GM21360 (cell line): ENCODE results near the gene PIGP.
A peak's percentile ranks its signal among the peaks of the same experiment; 100 is the strongest.
"Not testable (repeated sequence)": the region's sequence is repeated elsewhere in the genome, so short reads cannot be mapped to it uniquely, and the experiment has no call there.

Experiments used
- ATAC-seq: cut with Tn5 transposase; IDR thresholded peaks from one replicate; pipeline ENCODE4 v1.9.1; 2021; ENCODE audit warnings: mild to moderate bottlenecking, moderate library complexity; ENCODE audit not compliant: unreplicated experiment

PIGP gene

DNA sequence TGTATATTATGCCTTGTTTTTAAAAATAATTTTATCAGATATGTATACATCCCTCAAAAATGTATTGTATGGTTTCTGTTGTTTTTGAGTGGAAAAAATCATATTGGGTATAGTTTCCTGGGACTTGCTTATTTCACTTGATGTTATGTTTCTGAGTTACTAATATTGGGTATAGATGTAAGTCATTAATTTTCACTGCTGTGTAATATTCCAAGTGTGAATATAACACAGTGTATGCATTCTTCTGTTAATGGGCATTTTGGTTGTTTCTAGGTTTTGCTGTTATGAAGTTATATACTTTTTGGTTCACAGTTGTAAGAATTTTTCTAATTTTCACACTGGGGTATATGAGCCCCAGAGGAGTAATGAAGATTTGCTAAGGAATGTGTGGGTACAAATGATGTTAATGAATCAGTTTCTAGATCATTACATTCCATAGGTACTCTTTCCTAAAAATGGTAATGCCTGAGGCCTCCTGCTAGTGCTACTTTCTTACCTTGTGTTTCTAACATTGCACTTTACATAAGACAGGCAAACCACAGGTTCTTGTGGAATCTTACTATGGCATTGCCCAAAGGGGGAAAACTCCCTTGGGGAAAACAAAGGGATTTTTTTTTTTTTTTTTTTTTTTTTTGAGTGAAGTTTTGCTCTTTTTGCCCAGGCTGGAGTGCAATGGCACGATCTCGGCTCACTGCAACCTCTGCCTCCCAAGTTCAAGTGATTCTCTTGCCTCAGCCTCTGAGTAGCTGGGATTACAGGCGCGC is 3.4 kb upstream of the PIGP start:
- no peak for ATAC-seq

DNA sequence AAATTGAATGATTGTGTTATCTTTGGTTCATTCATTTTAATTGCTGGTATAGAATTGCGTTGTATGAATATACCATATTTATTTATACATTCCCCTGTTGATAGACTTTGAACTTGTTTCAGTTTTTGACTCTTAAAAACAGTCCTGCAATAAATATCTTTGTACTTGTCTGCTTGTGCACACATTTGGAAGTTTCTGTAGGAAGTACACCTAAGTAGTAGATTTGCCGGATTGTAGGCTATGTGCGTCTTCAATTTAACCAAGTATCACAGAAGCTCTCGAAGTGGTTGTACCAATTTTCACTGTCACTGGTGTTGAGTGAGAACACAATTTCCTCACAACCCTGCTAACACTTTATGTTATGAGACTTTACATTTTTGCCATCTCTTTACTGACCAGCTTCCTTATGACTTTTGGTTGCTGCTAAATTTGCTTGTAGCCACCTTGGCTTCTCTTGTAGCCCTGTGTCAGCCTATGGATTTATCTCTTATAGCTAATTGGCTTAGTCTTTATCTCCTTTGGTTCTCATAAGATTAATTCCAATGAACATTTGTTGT is 2.4 kb upstream of the PIGP start:
- ATAC-seq: no peak

DNA sequence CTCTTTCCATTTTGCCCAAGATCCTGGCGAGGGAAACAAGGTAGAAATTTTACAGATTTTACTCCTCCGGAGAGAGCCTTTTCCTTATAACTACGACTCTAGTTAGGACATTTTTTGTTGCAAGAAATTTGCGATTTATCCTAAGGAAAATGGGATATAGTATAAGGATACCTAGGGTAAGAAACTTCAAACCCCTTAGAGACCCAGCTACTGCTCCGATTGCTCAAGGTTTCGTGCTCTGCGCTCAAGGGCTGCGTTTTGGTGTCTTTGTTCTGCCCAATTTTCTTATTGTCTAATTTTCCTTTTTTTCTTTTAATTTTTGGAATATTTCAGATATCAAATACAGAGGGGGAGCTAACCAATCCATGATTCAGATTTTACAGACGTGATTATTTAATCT is 1.7 kb upstream of the PIGP start:
- no peak for ATAC-seq

DNA sequence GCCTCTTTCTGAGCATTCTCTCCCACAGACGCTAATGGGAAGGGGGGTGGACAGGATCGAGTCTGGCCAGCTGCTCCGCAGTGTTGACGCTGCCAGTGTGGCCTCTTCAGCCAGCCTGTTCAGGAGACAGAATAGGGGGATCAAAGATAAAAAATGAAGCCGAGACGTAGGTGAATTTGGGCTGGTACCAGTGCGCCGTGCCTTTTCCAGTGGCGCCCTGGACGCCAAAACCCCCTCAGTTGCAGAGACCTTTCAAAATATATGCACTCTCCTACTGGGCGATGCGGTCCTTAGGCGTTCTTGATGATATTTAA is 1.3 kb upstream of the PIGP start:
- ATAC-seq: no peak

DNA sequence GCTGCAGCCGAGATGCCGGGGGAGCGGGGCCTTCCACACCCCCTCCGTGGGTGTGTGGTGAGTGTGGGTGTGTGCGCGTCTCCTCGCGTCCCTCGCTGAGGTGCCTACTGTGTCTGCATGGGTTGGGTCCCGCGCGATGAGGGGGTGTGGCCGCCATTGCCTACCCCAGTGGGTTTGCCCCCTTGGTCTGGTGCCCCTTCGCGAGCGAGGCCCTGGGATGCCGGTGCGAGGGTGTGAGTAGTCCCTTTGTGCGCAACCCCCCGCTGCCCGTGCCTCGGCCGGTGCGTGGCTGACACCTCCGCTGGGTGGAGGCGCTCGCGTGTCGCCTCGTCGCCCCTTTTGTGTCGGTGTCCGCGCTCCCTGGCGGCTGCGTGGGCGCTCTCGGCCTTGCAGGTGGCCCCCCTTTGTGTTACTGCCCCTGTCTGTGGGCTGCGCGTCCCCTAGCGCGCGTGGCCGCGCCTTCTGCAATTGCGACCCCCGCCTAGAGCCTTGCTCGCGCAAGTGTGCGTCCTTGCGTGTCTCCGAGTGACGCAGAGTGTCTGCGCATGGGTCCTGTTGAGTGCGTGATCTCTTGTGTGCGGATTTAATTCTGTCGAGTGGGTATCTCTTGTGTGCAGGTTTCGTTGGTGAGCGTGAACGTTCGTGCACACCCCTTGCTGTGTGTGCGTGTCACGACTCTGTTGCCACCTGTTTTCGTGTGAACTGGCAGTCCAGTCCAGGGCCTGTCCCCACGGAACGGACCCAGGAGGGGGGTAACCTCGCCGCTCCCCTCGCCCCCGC is 736 bp upstream of the PIGP start:
- peak; percentile 34 for ATAC-seq

DNA sequence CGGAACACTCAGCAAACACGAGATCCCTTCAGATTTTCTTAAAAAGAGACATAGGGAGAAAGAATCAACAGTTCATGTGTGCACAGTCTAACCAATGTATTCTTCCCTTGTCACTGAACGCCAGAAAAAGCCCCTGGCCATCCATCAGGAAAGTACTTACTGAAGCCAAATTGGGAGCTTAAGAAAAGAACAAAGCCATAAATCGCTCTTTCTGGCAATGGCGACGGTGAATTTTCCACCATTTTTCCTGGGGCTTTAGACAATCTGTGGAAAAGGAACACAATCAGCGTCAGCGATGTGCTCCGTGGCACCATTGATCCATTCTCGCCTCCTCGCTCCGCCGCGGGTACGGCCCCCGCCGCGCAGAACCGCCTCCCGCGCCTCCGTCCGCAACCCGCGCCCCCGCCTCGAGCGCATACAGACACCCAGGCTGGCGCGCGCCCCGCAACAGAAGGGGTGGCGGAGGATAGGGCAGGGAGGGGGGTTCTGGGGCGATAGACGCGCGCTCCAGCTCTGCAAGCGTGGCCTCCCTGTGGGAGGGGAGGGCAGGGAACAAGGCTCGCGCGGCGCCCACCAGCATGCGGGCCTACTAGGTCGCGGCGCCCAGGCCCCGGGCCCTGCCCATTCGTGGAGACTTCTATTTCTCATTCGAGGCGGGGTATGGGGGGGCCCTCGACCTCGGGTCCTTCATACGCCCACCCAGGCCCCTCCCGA is 440 bp downstream of the PIGP start:
- ATAC-seq: peak; percentile 24

DNA sequence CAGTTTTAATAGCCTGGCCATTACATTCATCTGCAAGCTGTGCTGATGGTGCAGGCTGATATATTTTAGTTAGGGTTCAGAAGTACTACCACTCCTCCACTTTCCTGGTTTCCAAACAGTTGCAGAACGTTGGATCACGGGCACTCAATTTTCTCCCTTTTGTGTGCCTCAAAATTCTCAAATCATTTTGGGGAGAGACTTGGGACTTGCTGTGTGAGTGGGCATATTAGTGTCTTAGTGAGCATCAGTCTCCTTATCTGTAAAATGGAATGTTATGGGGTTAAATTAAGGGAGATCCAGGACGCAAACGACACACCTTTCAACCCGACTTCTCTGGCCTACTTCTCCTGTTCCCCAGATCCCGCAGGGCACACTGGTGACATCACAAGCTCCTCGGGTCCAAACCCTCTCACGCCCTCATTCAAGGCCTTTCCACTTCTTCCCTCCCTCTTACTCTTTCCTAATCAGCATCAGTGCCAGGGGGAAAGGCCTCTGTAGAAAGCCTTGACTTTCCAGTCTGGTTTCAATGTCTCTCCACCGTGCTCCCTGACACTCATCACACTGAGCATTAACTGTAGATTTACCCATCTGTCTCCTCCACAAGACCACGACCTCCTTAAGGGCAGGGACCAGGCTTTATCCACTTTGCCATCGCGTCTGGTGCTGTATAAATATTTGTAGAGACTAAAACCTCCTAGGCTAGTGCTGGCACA is 1.2 kb downstream of the PIGP start:
- ATAC-seq: no peak

DNA sequence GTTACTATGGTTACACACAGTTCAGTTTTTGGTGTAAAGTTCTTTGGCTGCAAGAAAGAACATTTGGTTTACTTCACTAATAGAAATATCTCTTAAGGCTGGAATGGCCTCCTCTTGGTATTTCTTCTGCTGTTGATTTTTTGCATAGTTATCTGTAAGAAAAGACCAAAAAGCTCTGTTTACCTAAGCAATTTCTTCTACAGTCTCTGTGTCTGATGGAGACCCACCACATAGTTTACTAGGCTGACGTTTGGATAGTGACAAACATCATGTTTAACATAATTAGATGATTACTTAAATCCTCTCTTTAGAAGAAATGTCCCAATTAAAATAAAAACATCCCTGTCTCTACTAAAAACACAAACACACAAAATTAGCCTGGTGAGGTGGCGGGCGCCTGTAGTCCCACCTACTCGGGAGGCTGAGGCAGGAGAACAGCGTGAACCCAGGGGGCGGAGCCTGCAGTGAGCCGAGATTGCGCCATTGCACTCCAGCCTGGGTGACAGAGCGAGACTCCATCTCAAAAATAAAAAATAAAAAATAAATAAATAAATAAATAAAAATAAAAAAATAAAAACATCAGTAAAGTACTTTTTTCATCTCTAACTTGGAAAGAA is 7.2 kb downstream of the PIGP start:
- ATAC-seq: no peak

DNA sequence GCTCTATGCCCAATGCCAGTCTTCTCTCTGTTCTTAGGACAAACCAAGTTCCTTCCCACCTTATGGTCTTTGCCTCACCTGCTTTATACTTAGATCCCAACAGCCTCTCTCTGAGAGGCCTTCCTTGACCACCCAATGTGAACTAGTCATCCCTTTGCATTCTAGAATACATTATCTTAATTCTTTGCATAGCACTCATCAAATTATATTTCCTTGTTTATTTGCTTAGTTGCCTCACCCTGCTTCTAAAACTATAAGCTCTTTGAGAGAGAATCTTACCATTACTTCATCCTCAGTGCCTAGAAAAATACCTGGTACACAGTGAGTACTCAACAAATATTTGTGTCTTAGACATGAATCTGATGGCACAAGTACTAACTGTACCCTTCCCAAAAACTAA is 8.0 kb downstream of the PIGP start:
- ATAC-seq: no peak

DNA sequence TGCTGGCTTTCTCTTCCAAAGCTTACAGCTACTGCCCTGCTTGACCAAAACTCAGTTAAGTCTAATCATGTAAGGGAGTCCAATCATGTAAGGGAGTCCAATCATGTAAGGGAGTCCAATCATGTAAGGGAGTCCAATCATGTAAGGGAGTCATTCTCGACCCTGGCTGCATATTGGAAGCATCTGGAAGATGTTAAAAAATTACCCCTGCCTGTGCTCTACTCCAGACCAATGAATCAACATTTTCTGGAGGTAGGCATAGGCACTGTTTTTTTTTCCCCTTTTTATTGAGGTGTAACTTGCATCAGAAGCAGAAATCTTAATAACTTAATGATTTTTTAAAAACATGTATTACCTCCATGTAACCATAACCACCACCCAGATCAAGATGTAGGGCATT is 9.4 kb downstream of the PIGP start:
- ATAC-seq: no peak

DNA sequence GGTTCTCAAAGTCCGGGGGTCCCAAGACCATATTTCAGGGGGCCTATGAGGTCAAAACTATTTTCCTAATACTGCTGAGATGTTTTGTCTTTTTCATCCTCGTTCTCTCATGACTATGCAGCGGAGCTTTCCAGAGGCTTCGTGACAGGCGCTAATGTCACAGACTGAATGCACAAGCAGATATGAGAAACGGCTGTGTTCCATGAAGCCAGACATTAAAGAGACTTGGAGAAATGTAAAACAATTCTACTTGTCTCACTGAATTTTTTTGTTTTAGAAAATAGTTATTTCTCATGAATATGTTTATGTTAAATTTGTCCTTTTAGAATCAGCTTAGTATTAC is 10.3 kb downstream of the PIGP start:
- no peak for ATAC-seq

DNA sequence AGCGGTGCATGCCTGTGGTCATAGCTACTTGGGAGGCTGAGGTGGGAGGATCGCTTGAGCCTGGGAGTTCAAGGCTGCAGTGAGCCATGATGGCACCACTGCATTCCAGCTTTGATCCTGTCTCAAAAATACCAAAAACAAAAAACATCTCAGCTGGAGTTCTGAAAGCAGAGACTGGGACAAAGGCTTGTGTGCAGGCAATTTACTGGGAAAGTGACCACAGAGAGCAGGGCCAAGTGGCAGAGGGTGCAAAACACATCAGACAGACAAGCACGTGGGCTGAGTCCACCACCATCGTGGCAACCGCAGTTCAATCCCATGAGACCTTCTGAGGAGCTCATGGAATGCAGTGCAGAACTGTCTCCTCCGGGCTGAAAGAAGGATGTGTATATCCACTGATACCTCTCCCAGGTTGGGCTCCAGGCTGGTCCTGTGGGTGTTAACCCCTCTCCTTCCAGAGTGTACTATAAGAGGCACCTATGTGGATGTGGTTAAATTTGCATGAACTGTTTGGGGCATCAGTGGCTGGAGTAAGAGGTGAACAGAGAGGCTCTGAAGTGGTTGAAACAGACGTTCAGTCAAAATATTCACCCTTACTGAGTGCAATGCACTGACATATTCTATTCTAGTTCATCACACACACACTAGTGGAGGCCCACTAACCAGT is 10.8 kb downstream of the PIGP start:
- ATAC-seq: no peak

DNA sequence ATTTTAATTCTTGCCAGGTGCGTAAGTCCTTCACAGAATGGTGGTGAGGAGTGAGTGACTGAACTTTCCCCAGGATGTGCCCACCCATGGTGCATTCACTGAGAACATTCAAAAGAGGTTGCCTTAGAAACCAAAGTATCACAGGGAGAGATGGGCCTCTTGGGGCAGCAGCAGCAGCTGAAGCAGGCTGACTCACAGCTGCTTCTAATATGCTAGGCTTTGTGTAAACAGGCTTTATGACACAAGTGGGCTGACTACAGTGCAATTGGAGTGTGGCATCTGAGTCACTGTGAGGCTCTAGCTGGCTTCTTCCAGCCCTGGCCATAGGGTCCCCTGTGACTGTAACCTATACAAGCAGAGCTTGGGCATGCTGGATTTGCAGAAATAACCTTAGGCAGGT is 12.6 kb downstream of the PIGP start:
- ATAC-seq: no peak

DNA sequence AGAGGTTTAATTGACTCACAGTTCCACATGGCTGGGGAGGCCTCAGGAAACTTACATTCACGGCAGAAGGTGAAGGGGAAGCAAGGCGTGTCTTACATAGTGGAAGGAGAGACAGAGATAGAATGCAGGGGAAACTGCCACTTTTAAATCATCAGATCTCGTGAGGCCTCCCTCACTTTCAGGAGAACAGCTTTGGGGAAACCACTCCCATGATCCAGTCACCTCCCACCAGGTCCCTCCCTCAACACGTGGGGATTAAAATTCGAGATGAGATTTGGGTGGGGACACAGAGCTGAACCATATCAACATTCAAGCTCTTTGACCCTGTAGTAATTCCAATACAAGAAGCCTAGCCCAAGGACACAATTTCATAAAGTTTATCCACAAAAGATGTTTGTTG is 13.7 kb downstream of the PIGP start:
- ATAC-seq: no peak

DNA sequence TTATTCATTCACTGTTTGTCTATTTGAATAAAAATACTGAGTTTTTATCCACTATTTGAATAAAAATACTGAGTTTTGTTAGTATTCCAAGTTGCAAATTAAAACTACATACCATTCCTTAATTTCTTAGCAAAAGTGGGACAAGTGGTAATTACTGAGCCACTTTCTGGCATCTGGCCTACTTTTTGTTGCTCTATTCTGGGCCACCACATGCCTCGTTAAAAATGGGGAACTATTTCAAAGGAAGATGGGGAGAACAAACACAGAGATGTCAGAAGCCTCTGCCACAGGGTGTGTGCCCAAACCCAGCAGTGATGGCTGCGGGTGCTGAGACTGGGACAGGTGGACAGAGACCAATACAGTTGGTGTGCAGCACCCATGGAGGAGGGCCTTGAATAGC is 14.6 kb downstream of the PIGP start:
- no peak for ATAC-seq

DNA sequence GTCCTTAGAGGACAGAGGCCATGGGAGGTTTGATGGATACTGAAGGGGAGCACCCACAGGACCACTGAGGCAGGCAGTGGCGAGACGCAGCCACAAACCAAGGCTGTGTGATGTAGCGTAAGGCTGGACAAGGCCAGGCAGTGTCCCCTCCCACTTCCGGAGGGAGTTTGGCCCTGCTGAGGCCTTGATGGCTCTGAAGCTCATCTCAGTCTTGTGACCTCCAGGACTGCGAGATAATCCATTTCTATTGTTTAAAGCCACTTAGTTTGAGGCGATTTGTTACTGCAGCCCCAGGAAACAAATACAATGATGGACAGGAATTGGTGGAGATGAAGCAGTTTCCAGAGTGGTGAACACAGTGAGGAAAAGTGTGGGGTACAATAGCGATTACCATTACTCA is 15.3 kb downstream of the PIGP start:
- ATAC-seq: no peak

DNA sequence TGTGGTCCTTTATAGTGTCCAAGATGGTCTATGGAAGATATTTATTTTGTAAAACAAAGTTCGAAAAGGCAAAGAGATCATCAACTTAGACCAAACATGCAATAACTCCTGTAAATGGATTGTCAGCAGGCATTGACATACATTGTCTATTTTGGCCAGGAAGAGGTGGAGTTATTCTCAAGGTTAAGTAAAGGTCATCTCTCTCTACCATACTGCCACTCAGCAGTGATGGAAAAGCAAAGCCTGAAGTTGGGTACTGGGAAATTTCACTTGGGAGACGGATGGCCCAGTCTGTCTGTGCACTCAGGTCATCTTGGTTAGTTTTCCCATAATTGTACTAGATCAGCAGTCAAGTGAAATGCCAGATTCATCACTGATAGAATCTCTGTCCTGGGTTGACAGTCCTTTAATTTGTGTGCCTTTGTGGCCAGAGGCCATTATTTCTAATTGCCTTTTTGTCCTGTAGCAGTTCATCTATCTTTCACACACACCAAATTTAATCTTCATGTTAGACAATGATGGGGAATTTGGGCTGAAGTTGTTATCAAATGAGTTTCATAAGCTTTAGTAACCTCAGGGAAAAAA is 17.5 kb downstream of the PIGP start:
- no peak for ATAC-seq

DNA sequence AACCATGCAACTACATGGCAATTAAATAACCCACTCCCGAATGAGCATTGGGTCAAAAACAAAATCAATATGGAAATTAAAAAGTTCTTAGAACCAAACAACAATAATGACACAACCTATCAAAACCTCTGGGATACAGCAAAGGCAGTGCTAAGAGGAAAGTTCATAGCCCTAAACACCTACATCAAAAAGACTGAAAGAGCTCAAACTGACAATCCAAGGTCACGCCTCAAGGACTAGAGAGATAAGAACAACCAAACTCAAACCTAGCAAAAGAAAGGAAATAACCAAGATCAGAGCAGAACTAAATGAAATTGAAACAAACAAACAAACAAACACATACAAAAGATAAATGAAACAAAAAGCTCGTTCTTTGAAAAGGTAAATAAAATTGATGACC is 23.1 kb downstream of the PIGP start:
- not testable (repeated sequence) for ATAC-seq

DNA sequence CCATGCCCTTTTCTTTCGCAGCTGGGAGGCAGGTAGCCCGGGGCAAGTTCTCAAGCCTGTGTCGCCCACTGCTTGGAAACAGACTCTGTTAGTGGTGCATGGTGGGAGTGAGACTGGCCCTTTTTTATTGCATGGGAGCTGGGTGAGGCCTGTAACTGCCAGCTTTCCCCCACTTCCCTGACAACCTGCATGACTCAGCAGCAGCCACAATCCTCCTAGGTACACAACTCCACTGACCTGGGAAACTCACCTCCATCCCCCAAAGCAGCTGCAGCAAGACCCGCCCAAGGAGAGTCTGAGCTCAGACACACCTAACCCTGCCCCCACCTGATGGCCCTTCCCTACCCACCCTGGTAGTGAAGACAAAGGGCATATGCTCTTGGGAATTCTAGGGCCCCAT is 25.8 kb downstream of the PIGP start:
- no peak for ATAC-seq

DNA sequence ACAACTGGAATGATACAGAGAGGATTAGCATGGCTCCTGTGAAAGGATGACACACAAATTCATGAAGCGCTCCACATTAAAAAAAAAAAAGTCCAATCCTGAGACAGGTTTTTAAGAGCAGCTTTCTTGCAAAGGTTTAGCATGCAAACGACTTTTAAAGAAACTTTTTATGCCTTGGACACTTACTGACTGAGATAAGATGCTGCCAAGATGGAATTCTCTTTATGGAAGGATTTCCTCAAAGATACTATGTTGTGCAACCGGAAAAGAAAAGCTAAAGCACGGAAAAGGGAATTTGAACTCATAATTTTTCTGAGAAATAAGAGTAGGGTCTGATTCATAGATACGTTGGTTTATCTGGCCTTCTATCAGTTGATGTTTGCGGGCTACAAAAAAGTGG is 27.3 kb downstream of the PIGP start:
- no peak for ATAC-seq
